Endothelial cell of umbilical vein (primary cell): ENCODE data around the gene PIK3C2G. TPM values are rescaled to one million over a fixed set of nuclear protein-coding genes. Genes with fewer than 3 reads are reported as not detected.

ENCODE experiments used
- BruUV-seq: library from RNA; stranded (reverse); fragments of 400-500 nt; replicated peaks from 2 replicates; lab custom pipeline; 2021; lab: Mats Ljungman, UMichigan
- CTCF ChIA-PET: fragments of 300-600, 350-600 bp; sonication (Branson Sonifier 250); formaldehyde crosslinking; loops from one replicate; lab custom pipeline; 2021; ENCODE audit warnings: antibody characterized with exemption, inconsistent platforms; lab: Charles Lee
- POLR2A ChIA-PET: fragments of 300-600, 350-600 bp; sonication (Branson Sonifier 250); formaldehyde crosslinking; loops from one replicate; lab custom pipeline; 2021; ENCODE audit warnings: antibody characterized with exemption, inconsistent platforms; lab: Charles Lee
- DNase-seq: peaks from one replicate; pipeline ENCODE4 v3.0.0-alpha.2; 2011; ENCODE audit warnings: low read depth, low spot score
- FAIRE-seq: peaks from 2 replicates; lab custom pipeline; 2011; peaks lifted over from hg19 to GRCh38; lab: Jason Lieb, UNC
- H2AFZ ChIP-seq: 2 replicates; pipeline ENCODE4 v1.6.0; 2012; ENCODE audit warnings: low read depth, low read length, control low read depth, inconsistent platforms
- H3K27ac ChIP-seq: 2 replicates; pipeline ENCODE4 v1.5.1; 2011; ENCODE audit warnings: low read depth, mild to moderate bottlenecking, control low read depth, low read length, moderate library complexity; ENCODE audit not compliant: insufficient read depth
- H3K27me3 ChIP-seq, 2 experiments: 2 replicates each; pipeline versions ENCODE4 v1.6.0 to v1.6.1; 2011; ENCODE audit warnings: low read length in 2 of 2, mixed read lengths in 1 of 2; ENCODE audit not compliant: control insufficient read depth in 2 of 2, insufficient read depth in 2 of 2
- H3K36me3 ChIP-seq, 2 experiments: 2 replicates in 1 of 2; 3 replicates in 1 of 2; pipeline ENCODE4 v1.5.1; 2011; ENCODE audit warnings: low read length in 2 of 2, mild to moderate bottlenecking in 1 of 2, moderate library complexity in 1 of 2; ENCODE audit not compliant: control insufficient read depth in 2 of 2, insufficient read depth in 2 of 2; ENCODE audit errors: extremely low read depth in 1 of 2
- H3K4me1 ChIP-seq: 3 replicates; pipeline ENCODE4 v1.5.1; 2011; ENCODE audit warnings: mild to moderate bottlenecking, low read length; ENCODE audit not compliant: control insufficient read depth, insufficient read depth; ENCODE audit errors: extremely low read depth
- H3K4me2 ChIP-seq: 2 replicates; pipeline ENCODE4 v1.6.1; 2011; ENCODE audit warnings: low read length, control low read depth, mixed read lengths; ENCODE audit not compliant: insufficient read depth
- H3K4me3 ChIP-seq, 3 experiments: fragments of 200-600 bp in 1 of 3; sonication (generic), shearing (Covaris generic) in 1 of 3; replicated peaks in 1 of 3; 2 replicates each; pipeline ENCODE4 v1.5.1; 2011 to 2016; ENCODE audit warnings: control low read depth in 3 of 3, low read length in 3 of 3, mild to moderate bottlenecking in 2 of 3, inconsistent platforms in 1 of 3, low read depth in 1 of 3, moderate library complexity in 1 of 3; ENCODE audit not compliant: insufficient read depth in 1 of 3
- H3K79me2 ChIP-seq: 2 replicates; pipeline ENCODE4 v1.6.0; 2012; ENCODE audit warnings: low read length, inconsistent platforms; ENCODE audit not compliant: control insufficient read depth, insufficient read depth
- H3K9ac ChIP-seq: replicated peaks from 2 replicates; pipeline ENCODE3; 2011; ENCODE audit warnings: low read length, control low read depth; ENCODE audit not compliant: insufficient read depth; ENCODE audit errors: extremely low read depth
- H3K9me1 ChIP-seq: replicated peaks from 3 replicates; pipeline ENCODE4 v1.6.0; 2011; ENCODE audit warnings: mild to moderate bottlenecking, low read length; ENCODE audit not compliant: control insufficient read depth, insufficient read depth; ENCODE audit errors: extremely low read depth
- H3K9me3 ChIP-seq: replicated peaks from 2 replicates; pipeline ENCODE4 v1.5.1; 2012; ENCODE audit warnings: low read length, inconsistent platforms; ENCODE audit not compliant: control insufficient read depth, insufficient read depth
- H4K20me1 ChIP-seq: replicated peaks from 2 replicates; pipeline ENCODE3; 2011; ENCODE audit warnings: mild to moderate bottlenecking, low read length; ENCODE audit not compliant: control insufficient read depth, insufficient read depth; ENCODE audit errors: extremely low read depth
- EZH2 ChIP-seq: IDR thresholded peaks from 2 replicates; pipeline ENCODE4 v1.6.1; 2012; ENCODE audit warnings: borderline replicate concordance, low read depth, mild to moderate bottlenecking, moderate library complexity, low read length, inconsistent platforms; ENCODE audit not compliant: severe bottlenecking
- FOS ChIP-seq: IDR thresholded peaks from 2 replicates; pipeline ENCODE4 v1.6.1; 2011; ENCODE audit warnings: mild to moderate bottlenecking, low read length, moderate library complexity, borderline replicate concordance; ENCODE audit not compliant: insufficient read depth
- GATA2 ChIP-seq: IDR thresholded peaks from 2 replicates; pipeline ENCODE4 v1.7.0; 2011; ENCODE audit warnings: low read depth, mild to moderate bottlenecking, moderate library complexity, mixed read lengths, low read length; ENCODE audit not compliant: insufficient read length, insufficient read depth
- JUN ChIP-seq: IDR thresholded peaks from 2 replicates; pipeline ENCODE4 v1.6.1; 2011; ENCODE audit warnings: borderline replicate concordance, low read depth; ENCODE audit not compliant: insufficient read length, insufficient read depth
- MAX ChIP-seq: IDR thresholded peaks from 2 replicates; pipeline ENCODE4 v1.6.1; 2011; ENCODE audit not compliant: insufficient read depth, insufficient read length
- MYC ChIP-seq: IDR thresholded peaks from one replicate; pipeline ENCODE4 v1.6.1; 2011; ENCODE audit warnings: mild to moderate bottlenecking, low read depth, low read length
- POLR2A ChIP-seq: IDR thresholded peaks from 2 replicates; pipeline ENCODE4 v1.6.1; 2012; ENCODE audit warnings: low read depth, mild to moderate bottlenecking, control low read depth, low read length
- POLR2AphosphoS5 ChIP-seq: IDR thresholded peaks from 2 replicates; pipeline ENCODE4 v1.6.1; 2012; ENCODE audit warnings: low read depth, mild to moderate bottlenecking, control low read depth, low read length, moderate library complexity; ENCODE audit not compliant: insufficient read depth
- dilution Hi-C: fragments of 300-500 bp; cut with MboI; formaldehyde crosslinking; loops from one replicate; pipeline ENCODE4 v1.15.0; 2019; ENCODE audit warnings: low sequenced_read_pairs; ENCODE audit not compliant: extremely low pct_ligation_motif_present
- intact Hi-C: fragments of 100-400 bp; cut with micrococcal nuclease; formaldehyde crosslinking; loops from one replicate; pipeline ENCODE4 v1.10.0; 2022
- polyA plus RNA-seq, 4 experiments: library from polyadenylated mRNA; depleted of rRNA in 3 of 4; stranded (reverse) in 3 of 4; unstranded in 1 of 4; fragments of >200 nt; gene quantifications; 2 replicates each; pipeline versions ENCODE4 v1.2.1 to v1.2.3, GENCODE V29; 2011 to 2012; ENCODE audit warnings: missing spikeins in 1 of 4
- total RNA-seq: library from RNA; stranded (reverse); gene quantifications from 2 replicates; pipeline ENCODE4 v1.2.3, GENCODE V29; 2021
- TF ChIP-seq, protein P1 (sequence below), 2 donors: IDR thresholded peaks; 1 replicate in 1 of 2; 2 replicates in 1 of 2; pipeline ENCODE4 v1.5.1; 2011; ENCODE audit warnings: low read length in 2 of 2, mild to moderate bottlenecking in 2 of 2, moderate library complexity in 2 of 2, control low read depth in 1 of 2, inconsistent platforms in 1 of 2, low read depth in 1 of 2; ENCODE audit not compliant: insufficient read depth in 1 of 2; ENCODE audit errors: extremely low read depth in 1 of 2

Gene PIK3C2G
- total and polyA plus RNA-seq, 2 donors (not counting 3 experiments of a cell fraction or from before 2014, with no cell fraction given), result not detected

- ChIA-PET POLR2A (no interaction called here), CTCF (no interaction called here)
- DNase-seq, result no peak
- Histone ChIP-seq H2AFZ (no peak overlapping the region), H3K4me3 (no peak overlapping the region), H3K4me2 (no peak overlapping the region), H3K79me2 (no peaks in the 10 kb centered on the region), H3K9ac (no peak overlapping the region), H3K9me3 (no peaks in the 10 kb centered on the region), H4K20me1 (no peaks in the 10 kb centered on the region), H3K9me1 (no peaks in the 10 kb centered on the region), H3K4me1 (no peaks in the 10 kb centered on the region), H3K36me3 (no peaks in the 10 kb centered on the region), H3K27me3 (no peaks in the 10 kb centered on the region), H3K27ac (no peak overlapping the region)
- dilution Hi-C loops, result no loop called here
- no peak for FAIRE-seq
- intact Hi-C loops, result no loop called here
- TF ChIP-seq POLR2A (no peak), MAX (no peak), JUN (no peak), EZH2 (no peak), GATA2 (no peak), POLR2AphosphoS5 (no peak), FOS (no peak), MYC (no peak)
- TF ChIP-seq, protein P1, sequence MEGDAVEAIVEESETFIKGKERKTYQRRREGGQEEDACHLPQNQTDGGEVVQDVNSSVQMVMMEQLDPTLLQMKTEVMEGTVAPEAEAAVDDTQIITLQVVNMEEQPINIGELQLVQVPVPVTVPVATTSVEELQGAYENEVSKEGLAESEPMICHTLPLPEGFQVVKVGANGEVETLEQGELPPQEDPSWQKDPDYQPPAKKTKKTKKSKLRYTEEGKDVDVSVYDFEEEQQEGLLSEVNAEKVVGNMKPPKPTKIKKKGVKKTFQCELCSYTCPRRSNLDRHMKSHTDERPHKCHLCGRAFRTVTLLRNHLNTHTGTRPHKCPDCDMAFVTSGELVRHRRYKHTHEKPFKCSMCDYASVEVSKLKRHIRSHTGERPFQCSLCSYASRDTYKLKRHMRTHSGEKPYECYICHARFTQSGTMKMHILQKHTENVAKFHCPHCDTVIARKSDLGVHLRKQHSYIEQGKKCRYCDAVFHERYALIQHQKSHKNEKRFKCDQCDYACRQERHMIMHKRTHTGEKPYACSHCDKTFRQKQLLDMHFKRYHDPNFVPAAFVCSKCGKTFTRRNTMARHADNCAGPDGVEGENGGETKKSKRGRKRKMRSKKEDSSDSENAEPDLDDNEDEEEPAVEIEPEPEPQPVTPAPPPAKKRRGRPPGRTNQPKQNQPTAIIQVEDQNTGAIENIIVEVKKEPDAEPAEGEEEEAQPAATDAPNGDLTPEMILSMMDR (IDR thresholded peaks at IDR 0.05; ENCODE audit: extremely low read depth in 1 of 2, insufficient read depth in 1 of 2, low read depth in 1 of 2, low read length in 2 of 2), result no peak
- no TSS peak for BruUV-seq
These were observed 309.2 kb downstream of the PIK3C2G start for GRCh38 chr12:18570543-18570942.
